Hindlimb muscle (tissue), 1 donor: ENCODE data around the gene ARFGAP1. TPM values are rescaled to one million over a fixed set of nuclear protein-coding genes. Genes with fewer than 3 reads are reported as not detected.
"Not testable (repeated sequence)": the region's sequence is repeated elsewhere in the genome, so short reads cannot be mapped to it uniquely, and the experiment has no call there.

Source experiments
- DNase-seq: peaks from one replicate; pipeline ENCODE4 v3.0.0-alpha.2; 2013
- polyA plus RNA-seq: library from polyadenylated mRNA; unstranded; fragments of 120-200 nt; gene quantifications from one replicate; pipeline ENCODE4 v1.2.1, GENCODE V29; 2013; ENCODE audit not compliant: insufficient read length

ARFGAP1 gene
- polyA plus RNA-seq, 1 donor, result 86.1 TPM

DNA sequence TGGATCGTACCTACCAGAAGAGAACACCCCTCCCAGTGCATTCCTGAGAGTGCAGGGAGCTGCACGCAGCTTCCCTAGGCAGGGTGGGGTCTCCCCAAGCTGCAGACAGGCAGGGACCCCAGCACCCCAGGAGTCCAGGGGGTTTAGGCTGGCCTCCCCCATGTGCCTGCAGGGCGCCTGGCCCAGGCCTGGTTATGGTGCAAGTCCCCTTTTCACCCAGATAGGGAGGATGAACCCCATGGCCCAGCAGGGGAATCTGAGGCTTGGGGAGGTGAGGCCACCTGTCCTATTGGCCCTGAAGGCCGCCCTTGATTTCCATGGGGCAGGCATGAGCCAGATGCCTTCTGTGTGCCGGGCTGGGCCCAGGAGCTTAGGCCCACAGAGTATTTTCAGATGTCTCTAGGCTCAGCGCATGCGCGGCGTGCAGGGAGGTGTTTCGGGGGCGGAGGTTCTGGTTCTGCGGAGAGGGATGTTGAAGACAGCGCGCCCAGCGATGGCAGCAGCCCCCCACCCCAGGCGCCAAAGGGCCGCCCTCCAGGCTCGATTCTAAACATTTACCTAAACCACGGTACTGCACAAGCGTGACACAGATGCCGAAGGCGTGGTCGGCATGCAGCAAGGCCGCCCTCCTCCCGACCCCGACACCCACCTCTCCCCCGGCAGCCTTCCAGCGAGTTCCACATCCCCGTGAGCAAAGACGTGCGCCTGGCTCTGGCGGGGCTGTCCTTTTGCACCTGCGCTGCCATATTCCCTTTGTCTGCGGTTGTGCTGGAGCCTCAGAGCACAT, 49.7 kb downstream of the ARFGAP1 start:
- DNase-seq, result no peak

DNA sequence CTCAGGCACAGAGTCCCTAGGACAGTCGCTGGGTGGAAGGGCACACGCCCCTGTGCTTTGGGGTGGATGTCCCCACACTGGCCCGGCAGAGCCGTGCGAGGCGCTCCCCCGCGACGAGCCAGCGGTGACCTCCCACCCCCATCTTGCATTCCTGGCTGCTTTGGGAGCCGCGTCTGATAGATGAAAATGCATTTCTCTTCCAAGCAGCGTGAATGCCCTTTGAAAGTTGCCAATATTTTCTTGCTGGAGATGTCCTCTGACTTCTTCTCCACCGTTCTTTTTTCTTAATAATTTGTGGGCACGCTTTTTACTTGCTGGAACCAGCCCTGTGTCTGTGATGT, 50.3 kb downstream of the ARFGAP1 start:
- no peak for DNase-seq

DNA sequence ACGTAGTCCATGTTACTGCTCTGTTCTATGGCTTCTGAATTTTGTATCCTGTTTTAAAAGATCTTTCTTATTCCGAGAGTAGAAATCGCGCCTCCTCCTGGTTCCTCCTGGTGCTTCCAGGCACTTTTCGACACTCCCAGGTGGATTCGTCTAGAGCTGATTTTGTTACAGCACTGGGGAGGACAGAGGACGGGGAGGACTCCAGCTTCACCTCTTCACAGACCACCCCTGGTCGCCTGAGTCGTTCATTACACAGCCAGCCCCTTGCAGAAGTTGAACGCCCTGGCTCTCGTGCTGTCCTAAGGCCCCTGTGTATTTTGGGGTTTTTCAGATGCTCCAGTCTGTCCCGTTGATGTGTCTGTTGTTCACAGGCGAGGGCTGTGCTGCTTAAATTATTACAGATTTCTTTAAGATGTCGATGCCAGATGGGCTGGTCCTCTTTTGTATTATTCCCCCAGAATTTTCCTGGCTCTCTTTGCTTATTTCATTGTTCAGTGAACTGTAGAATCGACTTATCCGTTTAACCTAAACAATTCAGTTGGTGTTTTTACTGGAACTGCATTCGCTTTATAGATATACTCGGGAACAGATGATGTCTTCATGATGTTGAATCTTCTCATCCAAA, 50.9 kb downstream of the ARFGAP1 start:
- DNase-seq, result no peak

DNA sequence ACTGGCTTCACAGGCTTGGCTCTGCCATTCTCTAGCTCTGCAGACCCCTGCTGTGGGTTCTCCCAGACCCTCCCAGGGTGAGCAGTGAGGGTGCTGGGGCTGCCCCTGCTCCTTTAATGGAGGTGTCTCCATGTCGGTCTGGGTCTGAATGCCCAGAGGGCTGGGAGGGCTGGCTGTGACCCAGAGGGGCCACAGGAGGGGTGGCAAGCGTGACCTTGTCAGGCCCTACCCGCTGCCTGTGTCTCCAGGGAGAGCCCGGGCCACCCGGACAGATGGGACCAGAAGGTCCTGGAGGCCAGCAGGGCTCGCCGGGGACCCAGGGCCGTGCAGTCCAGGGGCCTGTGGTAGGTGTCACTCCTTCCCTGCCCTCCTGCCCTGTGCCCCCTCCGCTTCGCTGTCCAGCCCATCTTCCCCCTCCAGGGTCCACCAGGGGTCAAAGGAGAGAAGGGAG, 52.4 kb downstream of the ARFGAP1 start:
- no peak for DNase-seq

DNA sequence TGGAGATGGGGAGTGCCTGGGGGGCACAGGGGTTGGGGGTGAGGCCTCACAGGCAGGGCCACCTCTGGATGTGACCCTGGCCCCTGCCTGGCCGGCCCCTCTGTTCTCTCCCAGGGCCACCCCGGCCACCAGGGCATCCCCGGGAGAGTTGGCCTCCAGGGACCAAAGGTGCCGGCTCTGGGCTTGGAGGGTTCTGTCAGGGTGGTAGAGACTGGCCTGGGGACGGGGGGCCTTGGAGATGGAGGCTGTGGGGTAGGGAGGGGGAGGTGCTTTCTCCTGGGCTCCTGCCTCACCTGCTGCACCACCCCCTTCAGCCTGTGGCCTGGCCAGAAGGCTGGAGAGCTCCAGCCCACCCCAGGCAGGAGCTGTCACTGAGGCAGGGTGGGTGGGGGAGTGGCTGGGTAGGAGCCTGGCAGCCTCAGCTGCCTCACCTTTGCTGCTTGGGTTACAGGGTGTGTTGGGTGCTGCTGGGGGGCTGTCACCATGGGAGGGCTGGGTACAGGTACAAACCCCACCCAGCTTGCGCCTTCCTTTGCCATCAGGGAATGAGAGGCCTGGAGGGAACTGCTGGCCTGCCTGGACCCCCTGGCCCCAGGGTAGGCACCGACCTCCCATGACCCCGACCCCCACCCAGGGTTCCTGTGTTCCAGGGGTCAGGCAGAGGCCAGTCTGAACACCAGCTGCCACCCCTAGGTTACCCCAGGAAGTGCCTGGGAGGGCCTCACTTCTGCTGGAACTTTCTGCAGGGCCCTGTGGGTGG, 53.1 kb downstream of the ARFGAP1 start:
- no peak for DNase-seq

DNA sequence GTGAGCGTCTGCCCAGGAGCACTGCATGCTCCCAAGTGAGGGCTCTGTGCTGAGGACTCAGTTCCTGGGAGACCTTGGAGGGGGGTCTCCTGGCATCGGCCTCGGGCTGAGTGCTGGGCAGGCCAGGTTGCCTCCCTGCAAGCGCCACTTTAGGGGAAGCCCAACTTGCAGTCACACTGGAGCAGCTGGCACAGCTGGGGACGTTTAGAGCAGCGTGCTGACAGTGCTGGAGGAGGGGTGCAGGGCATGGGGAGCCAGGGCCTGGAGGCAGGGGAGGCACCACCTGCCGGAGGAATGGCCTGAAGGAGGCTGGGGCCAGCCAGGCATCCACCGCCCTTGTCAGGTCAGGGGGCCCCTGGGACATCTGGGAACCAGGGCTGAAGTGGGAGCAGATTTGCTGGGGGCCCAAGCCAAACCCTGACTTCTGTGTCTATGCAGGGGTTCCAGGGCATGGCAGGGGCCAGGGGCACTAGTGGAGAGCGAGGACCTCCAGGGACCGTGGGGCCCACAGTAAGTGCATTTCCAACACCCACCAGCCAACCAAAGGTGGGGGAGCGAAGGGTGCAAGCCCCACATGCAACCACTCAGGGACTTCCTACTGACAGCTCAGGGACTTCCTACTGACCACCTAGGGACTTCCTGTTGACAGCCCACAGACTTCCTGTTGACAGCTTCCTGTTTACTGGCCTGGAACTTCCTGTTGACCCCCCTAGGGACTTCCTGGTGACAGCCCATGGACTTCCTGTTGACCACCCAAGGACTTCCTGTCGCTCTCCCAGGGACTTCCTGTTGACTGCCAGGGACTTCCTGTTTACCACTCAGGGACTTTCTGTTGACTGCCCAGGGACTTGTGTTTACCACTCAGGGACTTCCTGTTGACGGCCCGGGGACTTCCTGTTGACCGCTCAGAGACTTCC, 54.0 kb downstream of the ARFGAP1 start:
- DNase-seq, result no peak

DNA sequence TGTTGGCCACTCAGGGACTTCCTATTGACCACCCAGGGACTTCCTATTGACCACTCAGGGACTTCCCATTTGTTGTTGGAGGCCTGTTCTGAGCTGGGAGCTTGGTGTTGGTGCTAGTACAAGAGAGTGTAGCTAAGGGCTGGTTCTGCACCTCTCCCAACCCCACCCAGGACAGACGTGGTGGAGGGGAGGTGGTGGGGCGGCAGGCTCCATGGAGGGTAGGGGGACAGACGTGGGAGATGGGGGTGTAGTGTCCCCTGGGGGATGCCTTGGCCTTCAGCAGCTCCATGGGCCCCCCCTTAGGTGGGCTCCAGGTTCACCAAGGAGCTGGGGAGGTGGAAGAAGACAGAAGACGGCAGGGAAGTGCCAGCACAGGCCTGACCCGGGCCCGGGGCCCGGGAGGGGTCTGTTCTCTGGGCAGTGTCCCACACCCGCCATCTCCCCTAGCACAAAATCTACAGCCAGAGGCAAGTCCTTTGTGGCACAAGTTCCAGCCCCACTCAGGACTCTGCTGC, 54.7 kb downstream of the ARFGAP1 start:
- no peak for DNase-seq

DNA sequence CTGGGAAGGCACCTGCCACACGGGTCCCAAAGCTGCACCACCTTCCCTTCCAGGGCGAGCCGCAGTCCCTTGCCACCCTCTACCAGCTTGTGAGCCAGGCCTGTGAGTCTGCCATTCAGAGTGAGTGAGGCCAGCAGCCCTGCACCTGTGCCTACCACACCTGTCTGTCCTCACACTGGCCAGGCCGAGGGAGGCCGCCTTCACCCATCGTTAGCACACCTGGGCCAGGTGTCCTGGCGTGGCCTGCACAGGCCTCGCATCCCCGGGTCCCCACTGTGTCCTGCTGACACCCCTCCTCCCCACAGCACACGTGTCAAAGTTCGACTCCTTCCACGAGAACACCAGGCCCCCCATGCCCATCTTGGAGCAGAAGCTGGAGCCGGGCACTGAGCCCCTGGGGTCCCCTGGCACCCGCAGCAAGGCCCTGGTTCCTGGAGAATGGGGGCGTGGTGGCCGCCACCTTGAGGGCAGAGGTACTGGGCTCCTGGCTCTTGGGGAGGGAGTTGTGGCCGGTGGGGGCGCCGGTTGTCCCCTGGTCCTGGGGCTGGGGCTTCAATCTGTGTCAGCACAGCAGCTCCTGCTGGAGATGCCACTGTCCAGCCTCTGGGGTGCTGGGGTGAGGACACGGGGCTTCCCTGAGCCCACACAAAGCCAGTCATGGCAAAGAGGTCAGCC, 55.5 kb downstream of the ARFGAP1 start:
- DNase-seq, result no peak

DNA sequence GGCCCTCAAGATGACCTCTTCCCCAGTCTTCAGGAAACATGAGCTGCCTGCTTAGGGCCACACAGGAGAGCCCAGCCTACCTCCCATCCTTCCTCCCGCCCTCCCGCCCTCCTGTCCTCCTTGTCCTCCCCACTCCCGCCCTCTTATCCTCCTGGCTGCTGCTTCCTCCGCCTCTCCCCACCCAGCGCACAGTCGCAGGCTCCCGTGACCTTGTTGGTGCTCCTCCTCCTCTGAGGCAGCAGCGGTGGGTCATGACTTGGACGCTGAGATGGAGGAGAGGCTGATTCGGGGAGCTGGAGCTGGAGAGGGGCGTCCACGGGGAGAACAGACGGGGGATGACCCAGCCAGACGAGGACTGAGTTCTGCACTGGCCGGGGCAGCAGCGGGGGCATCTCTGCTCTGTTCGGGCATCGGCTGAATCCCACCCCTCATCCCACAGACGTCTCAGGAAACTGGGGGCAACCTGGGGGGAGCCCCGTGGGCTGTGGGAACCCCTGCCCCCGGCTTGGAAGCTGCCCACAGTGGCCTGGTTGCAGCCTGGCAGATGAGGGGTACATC, 56.2 kb downstream of the ARFGAP1 start:
- DNase-seq, result no peak

DNA sequence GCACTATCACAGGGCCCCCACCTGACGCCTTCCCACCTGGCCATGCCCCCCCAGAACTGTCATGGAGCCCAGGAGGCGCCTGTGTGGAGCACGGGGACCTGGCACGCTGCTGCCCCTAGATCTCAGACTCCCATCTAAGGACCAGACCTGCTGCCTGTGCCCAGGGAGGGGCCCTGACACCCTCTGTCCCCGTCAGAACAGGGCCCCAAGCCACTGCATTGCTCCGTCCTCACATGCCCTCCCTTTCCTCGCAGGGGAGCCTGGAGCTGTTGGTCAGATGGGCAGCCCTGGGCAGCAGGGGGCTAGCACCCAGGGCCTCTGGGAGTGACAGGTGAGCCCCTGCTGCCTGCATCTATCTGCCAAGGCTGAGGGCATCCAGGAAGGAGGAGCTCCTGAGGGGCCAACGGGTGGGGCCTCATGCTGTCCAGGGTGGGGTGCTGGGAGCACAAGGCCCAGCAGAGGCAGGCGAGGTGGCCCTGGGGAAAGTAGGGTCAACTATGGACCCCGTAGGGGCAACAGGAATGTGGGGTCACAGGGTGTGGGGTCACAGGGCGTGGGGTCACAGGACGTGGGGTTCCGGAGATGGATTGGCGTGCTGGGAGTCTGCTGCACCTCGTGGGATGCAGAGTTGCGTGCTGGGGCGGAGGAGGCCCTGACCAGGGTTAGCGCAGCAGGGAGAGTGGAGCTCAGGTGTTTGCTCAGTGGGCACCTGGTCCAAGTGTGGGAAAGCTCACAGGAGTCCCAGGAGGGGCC, 56.9 kb downstream of the ARFGAP1 start:
- no peak for DNase-seq

DNA sequence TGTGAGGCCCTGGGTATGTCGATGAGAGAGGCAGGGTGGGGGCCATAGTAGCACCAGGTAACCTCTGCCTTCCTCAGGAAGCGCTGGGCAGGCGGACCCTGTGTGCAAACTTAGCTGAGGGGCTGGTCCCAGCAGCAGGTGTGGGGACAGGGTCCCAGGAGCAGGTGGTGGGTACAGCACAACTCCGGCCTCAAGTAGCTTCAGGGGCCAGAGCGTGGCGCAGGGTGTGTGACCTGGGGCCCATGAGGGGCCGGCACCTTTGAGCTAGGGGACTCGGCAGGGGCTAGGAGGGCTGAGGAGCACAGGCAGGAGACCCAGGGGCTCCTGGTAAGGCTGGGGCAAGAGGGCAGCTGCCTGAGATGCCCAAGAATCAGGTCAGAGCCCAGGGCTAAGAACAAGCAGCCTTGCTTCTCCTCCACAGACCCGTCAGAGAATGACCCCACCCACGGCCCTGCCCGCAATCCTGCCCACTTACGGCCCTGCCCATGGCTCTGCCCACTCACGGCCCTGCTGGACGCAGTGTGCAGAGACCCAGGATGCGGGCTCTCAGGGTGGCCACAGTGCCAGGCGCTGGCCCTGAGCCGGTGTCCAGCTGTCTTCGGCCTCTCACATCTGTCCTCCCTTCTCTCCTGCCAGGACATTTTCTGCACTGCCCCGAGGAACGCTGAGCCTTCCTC, 57.6 kb downstream of the ARFGAP1 start:
- no peak for DNase-seq

DNA sequence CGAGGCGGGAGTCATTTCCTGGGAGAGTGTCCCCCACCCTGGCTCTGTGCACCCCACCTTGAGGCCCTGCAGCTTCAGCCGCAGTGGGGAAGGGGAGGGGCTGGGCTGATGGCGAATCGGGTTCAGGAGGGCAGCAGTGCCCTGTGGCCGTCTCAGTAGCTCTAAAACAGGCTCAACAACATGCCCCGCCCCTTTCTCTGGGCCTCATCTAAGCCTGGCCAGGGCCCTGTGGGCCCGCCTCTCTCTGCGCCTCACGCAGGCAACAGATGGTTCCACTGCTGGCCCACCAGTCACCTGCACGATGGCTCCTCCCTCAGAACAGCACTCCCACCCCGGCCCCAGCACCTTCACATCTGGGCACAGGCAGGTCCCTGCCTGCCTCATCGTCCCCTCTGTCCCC, 58.3 kb downstream of the ARFGAP1 start:
- no peak for DNase-seq

DNA sequence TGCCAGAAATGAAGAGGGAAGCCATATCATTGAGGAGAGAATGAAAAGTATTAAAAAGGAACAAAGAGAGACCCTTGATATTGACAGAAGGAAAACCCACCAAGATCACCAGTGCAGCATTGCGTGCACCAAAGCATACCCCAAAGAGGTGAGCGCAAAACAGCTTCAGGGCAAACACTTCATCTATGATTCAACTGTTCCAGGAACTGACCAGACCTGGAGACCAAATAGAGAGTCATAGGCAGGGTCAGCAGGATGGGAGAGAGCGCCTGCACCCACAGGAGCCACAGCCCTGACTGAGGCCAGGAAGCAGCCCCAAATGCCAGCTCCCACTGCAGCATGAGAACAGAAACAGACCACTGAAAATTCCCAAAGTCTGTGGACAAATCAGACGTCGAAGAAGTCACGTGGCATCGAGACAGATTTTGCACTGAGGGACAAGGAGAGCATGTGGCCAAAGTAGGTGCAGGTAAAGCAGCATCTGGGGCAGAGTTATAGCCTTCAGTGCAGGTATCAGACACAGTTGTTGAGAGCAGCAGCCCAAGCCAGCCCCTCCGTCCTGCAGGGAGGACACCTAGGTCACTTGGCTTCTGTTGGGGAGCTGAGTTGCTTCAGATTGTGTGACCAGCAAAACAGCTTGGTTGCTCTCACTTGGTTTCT, 59.3 kb downstream of the ARFGAP1 start:
- no peak for DNase-seq

DNA sequence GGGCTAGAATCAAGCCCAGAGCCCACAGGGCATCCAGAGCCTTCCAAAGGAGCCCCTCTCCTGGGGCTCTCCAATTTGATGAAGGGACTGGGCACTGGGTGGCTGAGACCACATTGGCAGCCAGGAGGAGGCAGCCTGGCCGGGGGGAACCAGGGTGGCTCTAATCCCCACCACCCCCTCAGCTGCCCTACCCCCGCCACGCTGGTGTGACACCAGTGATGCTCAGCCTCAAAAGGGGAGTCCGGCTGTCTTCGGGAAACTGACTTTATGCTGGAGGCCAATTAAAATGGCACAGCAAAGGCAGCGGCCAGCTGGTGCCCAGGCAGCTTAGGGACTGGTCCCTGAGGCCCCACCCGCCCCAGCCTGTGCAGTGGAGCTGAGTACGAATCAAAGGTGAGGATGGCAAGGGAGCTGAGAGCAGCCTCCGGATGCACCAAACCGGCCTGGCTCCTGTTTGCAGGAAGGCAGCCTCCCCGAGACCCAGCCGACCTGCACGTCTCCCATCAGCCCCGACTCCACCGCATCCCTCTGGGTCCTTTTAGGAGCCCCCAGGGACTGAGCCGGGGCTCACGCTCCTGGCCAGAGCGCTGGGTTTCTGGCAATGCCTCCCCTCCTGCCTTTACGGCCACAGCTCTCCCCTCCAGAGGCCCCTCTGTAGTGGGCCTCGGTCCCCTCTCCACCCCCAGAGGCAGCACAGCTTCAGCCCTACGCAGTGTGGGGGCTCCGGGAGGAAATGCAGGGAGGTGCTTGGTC, 60.1 kb downstream of the ARFGAP1 start:
- no peak for DNase-seq

DNA sequence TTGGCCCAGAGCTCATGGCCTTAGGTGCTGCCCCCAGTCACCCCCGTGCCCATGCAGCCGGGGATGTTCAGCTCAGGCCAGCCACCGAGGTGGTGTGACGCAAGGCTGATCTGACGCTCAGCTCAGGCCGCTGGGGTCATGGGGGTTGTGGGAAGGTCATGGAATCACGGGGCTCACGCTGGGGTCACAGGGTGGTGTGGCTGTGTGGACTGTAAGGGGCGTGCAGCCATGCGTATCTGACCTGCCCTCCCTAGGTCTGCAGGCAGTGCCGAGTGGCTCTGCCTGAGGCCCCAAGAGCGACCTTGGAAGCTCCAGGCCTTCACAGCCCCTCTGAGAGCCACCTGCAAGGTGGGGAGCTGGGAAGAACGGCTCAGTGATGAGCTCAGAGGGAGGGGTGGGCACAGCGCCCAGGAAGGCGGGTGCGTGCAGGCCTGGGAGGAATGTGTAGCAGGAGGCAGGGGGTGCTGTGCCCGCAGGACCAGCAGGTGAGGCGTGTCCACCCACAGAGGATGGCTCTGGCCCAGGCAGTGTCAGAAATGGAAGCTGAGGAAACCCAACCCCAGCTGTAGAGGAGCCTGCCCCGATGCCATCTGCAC, 60.7 kb downstream of the ARFGAP1 start:
- DNase-seq, result no peak

DNA sequence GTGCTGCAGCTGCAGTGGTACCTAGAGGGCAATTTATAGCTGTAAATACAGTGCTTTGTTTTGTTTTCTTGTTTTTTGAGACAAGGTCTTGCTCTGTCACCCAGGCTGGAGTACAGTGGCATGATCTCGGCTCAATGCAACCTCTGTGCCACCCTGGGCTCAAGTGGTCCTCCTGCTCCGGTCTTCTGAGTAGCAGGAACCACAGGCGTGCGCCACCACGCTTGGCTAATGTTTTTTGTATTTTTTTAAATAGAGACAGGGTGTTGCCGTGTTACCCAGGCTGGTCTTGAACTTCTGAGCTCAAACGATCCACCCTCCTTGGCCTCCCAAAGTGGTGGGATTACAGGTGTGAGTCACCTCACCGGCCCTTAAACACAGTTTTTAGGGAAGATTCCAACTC, 61.7 kb downstream of the ARFGAP1 start:
- DNase-seq, result no peak

DNA sequence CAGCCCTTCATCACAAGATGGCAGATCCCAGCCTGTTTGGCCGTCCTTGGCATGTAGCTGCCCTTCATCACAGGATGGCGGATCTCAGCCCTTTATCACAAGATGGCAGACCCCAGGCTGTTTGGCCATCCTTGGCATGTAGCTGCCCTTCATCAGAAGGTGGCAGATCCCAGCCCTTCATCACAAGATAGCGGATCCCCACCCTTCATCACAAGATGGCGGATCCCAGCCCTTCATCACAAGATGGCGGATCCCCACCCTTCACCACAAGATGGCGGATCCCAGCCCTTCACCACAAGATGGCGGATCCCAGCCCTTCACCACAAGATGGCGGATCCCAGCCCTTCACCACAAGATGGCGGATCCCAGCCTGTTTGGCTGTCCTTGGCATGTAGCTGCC, 62.4 kb downstream of the ARFGAP1 start:
- DNase-seq, result not testable (repeated sequence)

DNA sequence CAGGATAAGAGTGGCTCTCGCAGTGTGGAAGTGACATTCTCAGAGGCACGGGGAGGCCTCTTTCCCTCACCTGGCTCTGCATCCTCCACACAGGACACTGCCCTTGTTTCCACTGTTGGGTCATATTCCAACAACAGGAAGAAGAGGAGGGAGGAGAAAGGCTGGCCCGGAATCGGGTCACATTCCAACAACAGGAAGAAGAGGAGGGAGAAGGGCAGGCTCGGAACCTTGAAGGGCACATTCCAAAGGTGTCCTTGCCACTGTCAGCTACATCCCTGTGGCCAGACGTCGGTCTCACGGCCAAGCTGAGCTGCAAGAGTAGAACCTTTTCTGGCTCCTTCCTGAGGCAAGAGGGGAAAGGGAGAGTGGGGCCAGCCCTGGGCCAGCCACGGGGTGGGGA, 63.1 kb downstream of the ARFGAP1 start:
- no peak for DNase-seq
